Mesodermal cell (in vitro differentiated cells): ENCODE results near the gene N4BP3.

Experiments
- H3K27ac ChIP-seq: 2 replicates; pipeline ENCODE4 v1.7.0; 2013; ENCODE audit warnings: mild to moderate bottlenecking, low read depth, low read length, moderate library complexity; ENCODE audit not compliant: severe bottlenecking
- H3K36me3 ChIP-seq: 2 replicates; pipeline ENCODE4 v1.7.1; 2013; ENCODE audit warnings: mild to moderate bottlenecking, low read length, moderate library complexity; ENCODE audit not compliant: control insufficient read depth, insufficient read depth
- H3K4me1 ChIP-seq: one replicate; pipeline ENCODE4 v1.7.1; 2013; ENCODE audit warnings: mild to moderate bottlenecking, low read length; ENCODE audit not compliant: insufficient read depth, control insufficient read depth, poor library complexity, severe bottlenecking
- H3K4me3 ChIP-seq: 2 replicates; pipeline ENCODE4 v1.7.0; 2013; ENCODE audit warnings: low read length, control low read depth, mild to moderate bottlenecking; ENCODE audit not compliant: insufficient read depth, poor library complexity, severe bottlenecking; ENCODE audit errors: extremely low read depth
- H3K9me3 ChIP-seq: 2 replicates; pipeline ENCODE4 v1.7.1; 2013; ENCODE audit warnings: mild to moderate bottlenecking, low read length, moderate library complexity; ENCODE audit not compliant: control insufficient read depth
- WGBS, 2 experiments: methylation state at CpG; one replicate each; pipeline ENCODE4 v1.1.5; 2013; ENCODE audit warnings: missing lambda C conversion rate in 2 of 2; ENCODE audit not compliant: insufficient coverage in 2 of 2; 5-methylcytosine and 5-hydroxymethylcytosine counted together

Gene N4BP3

DNA sequence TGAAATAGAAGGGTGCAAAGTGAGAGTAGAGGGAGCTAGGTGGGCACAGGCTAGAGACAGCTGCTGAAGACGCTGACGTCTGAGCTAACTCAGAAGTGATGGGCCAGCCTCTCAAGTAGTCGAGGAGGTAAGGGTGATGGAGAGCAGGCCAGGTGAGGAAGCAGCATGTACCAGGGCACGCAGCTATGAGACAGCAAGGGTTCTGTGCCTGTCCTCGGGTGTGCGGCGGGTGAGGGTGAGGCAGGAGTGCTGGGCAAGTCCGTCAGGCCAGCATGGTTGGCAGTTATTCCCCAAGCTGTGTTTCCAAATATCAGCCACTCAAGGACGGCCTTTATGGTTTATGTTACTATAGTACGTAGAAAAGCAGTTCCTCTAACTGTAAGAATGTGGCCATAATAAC, 23.7 kb downstream of the N4BP3 start:
- Histone ChIP-seq H3K4me1 (no peaks in the 10 kb centered on the region), H3K27ac (no peak overlapping the region), H3K9me3 (no peaks in the 10 kb centered on the region), H3K36me3 (peaks cover 55% of the 10 kb centered on the region), H3K4me3 (no peak overlapping the region)
- WGBS, 2 experiments = 89 to 97% methylated on average over 8 to 10 of the region's 10 CpGs

DNA sequence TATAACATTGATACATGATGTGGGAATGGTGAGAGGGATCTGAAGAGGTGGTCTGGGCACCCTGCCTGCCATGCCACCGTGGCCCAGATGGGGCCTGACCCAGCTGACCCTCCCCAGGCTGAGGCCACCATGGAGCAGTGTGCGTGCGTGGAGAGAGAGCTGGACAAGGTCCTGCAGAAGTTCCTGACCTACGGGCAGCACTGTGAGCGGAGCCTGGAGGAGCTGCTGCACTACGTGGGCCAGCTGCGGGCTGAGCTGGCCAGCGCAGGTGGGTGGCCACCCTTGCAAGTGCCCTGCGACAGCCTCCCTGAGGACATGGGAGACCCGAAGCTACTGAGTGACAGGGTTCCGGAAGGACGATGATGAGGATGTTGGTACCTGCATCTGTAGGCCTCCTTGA, 24.7 kb downstream of the N4BP3 start:
- H3K9me3 ChIP-seq = no peaks in the 10 kb centered on the region
- no peak overlapping the region for H3K27ac ChIP-seq
- 93 to 94% methylated on average over 12 of the region's 12 CpGs for WGBS, 2 experiments
- no peak overlapping the region for H3K4me3 ChIP-seq
- no peaks in the 10 kb centered on the region for H3K4me1 ChIP-seq
- H3K36me3 ChIP-seq = peaks cover 65% of the 10 kb centered on the region

DNA sequence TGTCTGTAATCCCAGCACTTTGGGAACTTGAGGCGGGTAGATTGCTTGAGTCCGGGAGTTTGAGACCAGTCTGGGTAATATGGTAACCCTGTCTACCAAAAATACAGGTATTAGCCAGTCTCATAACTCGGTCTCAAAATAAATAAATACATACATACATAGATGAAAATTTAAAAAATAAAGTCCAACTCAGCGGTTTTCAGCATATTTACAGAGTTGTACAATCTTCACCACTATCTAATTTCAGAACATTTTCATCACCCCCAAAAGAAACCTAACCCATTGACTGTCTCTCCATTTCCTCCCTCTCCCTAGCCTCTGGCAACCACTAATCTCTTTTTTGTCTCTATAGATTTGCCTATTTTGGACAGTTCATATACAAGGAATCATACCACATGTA, 28.2 kb downstream of the N4BP3 start:
- no peaks in the 10 kb centered on the region for H3K9me3 ChIP-seq
- no peak overlapping the region for H3K27ac ChIP-seq
- H3K36me3 ChIP-seq = peaks cover 73% of the 10 kb centered on the region
- 93 to 100% methylated on average over 1 to 3 of the region's 4 CpGs for WGBS, 2 experiments
- no peaks in the 10 kb centered on the region for H3K4me1 ChIP-seq
- no peak overlapping the region for H3K4me3 ChIP-seq

DNA sequence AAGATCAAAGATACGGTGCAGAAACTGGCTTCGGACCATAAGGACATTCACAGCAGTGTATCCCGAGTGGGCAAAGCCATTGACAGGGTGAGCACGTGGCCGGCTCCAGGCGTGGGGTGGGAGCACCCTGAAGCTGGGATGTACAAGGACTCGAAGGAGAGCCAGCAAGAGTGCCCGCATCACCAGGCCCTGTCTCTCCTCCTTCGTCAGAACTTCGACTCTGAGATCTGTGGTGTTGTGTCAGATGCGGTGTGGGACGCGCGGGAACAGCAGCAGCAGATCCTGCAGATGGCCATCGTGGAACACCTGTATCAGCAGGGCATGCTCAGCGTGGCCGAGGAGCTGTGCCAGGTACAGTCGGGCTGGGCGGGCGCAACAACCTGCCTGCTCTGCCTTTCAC, 29.3 kb downstream of the N4BP3 start:
- H3K27ac ChIP-seq = no peak overlapping the region
- no peaks in the 10 kb centered on the region for H3K9me3 ChIP-seq
- WGBS, 2 experiments = 93 to 96% methylated on average over 17 to 20 of the region's 20 CpGs
- H3K4me3 ChIP-seq = no peak overlapping the region
- H3K36me3 ChIP-seq = peaks cover 74% of the 10 kb centered on the region
- no peaks in the 10 kb centered on the region for H3K4me1 ChIP-seq

DNA sequence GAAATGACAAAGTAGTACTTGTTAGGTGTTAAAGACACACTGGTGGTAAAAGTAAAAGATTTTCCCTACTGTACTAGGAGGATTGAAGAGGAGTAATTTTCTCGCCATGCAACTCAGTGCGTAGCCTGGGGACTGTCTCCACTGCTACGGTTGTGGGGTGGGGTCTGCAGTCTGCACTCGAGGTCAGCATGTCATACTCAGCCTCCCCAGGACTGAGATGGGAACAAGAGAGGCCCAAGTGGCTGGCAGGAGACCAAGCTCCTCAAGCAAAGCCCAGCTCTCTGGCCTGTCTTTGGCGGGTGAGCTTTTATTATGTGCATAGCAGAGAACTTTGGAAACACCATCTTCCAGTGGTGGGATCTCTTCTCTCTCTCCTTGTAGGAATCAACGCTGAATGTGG, 29.9 kb downstream of the N4BP3 start:
- Histone ChIP-seq H3K27ac (no peak overlapping the region), H3K9me3 (no peaks in the 10 kb centered on the region), H3K4me1 (no peaks in the 10 kb centered on the region), H3K36me3 (peaks cover 75% of the 10 kb centered on the region), H3K4me3 (no peak overlapping the region)
- WGBS, 2 experiments = 94% methylated on average over 5 to 6 of the region's 6 CpGs

DNA sequence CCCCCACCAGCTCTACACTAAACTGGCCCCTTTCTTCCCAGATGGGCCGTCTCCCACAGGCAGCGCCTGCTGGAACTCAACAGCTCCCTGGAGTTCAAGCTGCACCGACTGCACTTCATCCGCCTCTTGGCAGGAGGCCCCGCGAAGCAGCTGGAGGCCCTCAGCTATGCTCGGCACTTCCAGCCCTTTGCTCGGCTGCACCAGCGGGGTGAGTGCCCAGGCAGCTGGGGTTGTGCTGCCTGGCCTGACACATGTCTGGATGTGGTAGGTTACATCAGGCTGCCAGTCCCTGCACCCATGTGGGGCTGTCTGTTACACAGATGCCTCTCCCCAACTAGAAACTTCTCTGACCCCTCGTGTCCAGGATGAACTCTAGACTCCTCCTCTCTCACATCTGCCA, 30.6 kb downstream of the N4BP3 start:
- 98% methylated on average over 8 of the region's 10 CpGs for WGBS, 2 experiments
- H3K27ac ChIP-seq = no peak overlapping the region
- H3K36me3 ChIP-seq = peaks cover 76% of the 10 kb centered on the region
- H3K4me3 ChIP-seq = no peak overlapping the region
- no peaks in the 10 kb centered on the region for H3K4me1 ChIP-seq
- H3K9me3 ChIP-seq = no peaks in the 10 kb centered on the region

DNA sequence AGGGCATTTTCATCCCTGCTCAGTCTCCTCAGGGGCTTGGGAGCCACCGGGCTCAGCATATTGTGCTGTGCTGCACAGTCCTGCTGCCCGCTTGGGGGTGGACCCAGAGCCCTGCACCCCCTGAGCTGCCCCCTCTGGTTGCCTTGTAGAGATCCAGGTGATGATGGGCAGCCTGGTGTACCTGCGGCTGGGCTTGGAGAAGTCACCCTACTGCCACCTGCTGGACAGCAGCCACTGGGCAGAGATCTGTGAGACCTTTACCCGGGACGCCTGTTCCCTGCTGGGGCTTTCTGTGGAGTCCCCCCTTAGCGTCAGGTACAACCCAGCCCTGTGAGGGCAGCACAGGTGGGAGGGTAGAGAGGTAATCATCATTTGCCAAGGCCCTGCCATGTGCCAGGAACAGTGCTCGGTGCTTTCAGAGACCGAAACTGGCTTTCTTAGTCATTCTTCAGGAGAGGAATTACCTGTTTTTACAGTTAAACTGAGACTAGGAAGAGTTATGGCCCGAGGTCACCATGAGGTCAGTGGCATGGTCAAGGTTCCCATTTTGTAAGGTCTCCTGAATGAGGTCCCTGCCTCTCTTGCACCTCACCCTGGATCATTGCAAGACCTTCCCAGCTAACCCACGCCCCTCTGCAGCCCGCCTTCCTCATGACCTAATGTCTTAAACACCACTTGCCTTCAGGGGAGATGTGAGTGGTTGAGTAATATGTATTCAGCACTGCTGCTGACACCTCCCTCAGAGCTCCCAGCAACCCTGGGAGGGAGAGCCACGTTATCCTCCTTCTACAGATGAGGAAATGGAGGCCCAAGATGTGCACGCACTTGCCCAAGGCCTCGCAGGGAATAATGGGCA, 32.9 kb downstream of the N4BP3 start:
- Histone ChIP-seq H3K36me3 (peaks cover 84% of the 10 kb centered on the region), H3K9me3 (no peaks in the 10 kb centered on the region), H3K4me1 (no peaks in the 10 kb centered on the region), H3K4me3 (no peak overlapping the region), H3K27ac (no peak overlapping the region)
- WGBS, 2 experiments = 69 to 71% methylated on average over 11 of the region's 14 CpGs

DNA sequence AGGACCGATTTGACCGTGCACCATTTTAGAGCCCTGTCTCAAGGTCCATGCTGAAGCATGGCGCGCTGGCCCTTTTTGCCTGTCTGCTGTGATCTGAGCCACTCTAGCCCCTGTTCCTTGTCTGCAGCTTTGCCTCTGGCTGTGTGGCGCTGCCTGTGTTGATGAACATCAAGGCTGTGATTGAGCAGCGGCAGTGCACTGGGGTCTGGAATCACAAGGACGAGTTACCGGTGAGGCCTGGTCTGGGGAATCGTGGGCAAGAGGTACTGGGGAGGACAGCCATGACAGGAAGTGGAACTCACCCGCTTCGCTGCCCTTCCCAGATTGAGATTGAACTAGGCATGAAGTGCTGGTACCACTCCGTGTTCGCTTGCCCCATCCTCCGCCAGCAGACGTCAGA, 34.1 kb downstream of the N4BP3 start:
- WGBS, 2 experiments = 89 to 92% methylated on average over 13 to 15 of the region's 15 CpGs
- Histone ChIP-seq H3K9me3 (no peaks in the 10 kb centered on the region), H3K36me3 (peaks cover 82% of the 10 kb centered on the region), H3K4me1 (peaks cover 4% of the 10 kb centered on the region), H3K4me3 (no peak overlapping the region), H3K27ac (no peak overlapping the region)

DNA sequence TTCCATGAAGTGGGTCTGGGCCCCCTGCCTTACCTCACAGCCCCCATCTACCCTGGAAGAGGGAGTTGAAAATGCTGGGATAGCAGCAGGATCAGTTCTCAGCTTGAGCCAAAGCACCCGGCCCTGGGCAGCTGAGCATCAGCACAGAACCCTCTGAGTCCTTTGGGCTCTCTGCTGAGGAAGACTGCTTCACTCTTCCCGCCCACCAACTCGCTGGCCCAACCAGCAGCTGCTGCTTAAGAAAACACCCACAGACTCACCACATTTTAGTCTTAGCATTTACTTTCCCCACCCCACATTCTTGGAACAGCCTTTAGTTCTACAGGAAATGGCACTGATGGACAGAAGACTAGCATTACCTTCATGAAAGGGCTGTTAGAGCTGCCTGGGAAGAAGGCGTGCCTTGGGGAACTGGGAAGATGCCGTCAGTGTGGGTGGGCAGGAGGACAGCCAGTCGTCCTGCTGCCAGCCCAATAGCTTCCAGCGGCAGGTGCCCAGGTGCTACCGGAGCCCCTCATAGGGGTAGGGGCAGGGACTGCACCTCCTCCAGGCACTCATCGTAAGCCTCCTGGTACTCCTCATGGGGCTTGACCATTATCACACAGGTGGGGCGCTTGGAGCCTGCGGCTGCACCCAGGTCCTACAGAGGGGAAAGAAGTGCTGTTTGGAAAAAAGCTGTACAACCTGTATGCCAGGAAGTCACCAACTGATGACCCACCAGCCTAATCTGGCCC, 36.0 kb downstream of the N4BP3 start:
- Histone ChIP-seq H3K4me3 (no peak overlapping the region), H3K27ac (no peak overlapping the region), H3K36me3 (peaks cover 73% of the 10 kb centered on the region), H3K4me1 (peaks cover 8% of the 10 kb centered on the region), H3K9me3 (no peaks in the 10 kb centered on the region)
- 96 to 98% methylated on average over 8 to 10 of the region's 11 CpGs for WGBS, 2 experiments

DNA sequence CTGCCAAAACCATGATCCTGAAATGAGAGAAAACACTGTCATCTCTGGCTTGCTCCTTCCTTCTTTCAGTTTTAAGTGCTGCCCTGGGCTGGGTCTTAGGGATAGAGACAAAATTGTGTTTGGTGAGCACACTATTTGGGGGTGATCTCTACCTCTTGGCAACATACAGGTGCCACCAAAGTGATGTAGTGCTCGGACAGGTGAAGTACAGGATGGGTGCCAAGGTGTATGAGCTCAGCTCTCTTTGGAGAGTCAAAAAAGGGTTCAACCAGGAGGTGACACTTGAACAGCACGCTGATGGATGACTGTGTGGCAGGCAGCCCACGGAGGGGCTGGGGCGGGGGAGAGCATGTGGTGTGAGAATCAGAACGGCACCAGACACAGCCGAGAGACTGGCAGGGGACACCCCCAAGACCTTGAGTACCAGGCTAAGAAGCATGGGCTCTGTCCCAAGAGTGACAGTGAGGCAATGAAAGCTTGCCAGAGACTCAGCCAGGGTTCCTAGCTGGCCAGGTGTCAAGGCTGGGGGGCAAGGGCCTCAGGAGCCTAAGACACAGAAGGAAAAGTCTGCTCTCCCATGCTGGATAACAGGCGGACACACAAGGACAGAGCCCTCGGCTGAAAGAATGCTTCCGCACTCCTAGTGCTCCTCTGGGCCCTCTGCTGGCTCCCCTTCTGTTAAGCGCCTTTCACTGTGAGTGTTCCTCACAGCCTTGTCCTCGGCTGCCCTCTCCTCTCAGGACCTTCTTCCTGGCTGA, 37.8 kb downstream of the N4BP3 start:
- H3K4me3 ChIP-seq = no peak overlapping the region
- peaks cover 62% of the 10 kb centered on the region for H3K36me3 ChIP-seq
- H3K4me1 ChIP-seq = peaks cover 8% of the 10 kb centered on the region
- 85 to 90% methylated on average over 11 of the region's 11 CpGs for WGBS, 2 experiments
- no peaks in the 10 kb centered on the region for H3K9me3 ChIP-seq
- H3K27ac ChIP-seq = no peak overlapping the region
